Measurements from ENCODE around the gene SPOCD1.

DNA sequence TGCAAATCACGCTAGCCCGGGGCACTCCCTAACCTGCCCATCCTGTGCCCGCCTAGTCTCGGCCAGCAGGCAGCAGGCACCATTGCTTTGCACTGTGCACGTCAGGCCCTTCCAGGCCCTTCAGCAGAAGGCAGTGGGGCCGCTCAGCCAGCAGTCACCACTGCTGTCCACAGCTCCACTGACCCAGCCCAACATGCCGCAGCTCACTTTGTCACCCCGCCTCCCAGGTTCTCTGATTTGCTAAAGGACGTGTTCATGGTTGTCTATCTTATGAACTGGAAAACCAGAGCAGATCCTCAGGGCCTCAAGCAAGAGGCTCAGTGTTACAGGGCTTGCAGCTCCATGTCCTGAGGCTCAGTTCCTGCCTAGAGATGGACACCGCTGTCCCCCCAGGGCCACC lies 14.2 kb upstream of the SPOCD1 start:
- TF ChIP-seq POLR2AphosphoS5 (IDR thresholded peaks at IDR 0.05) = no peak
- TF ChIP-seq, protein P1, sequence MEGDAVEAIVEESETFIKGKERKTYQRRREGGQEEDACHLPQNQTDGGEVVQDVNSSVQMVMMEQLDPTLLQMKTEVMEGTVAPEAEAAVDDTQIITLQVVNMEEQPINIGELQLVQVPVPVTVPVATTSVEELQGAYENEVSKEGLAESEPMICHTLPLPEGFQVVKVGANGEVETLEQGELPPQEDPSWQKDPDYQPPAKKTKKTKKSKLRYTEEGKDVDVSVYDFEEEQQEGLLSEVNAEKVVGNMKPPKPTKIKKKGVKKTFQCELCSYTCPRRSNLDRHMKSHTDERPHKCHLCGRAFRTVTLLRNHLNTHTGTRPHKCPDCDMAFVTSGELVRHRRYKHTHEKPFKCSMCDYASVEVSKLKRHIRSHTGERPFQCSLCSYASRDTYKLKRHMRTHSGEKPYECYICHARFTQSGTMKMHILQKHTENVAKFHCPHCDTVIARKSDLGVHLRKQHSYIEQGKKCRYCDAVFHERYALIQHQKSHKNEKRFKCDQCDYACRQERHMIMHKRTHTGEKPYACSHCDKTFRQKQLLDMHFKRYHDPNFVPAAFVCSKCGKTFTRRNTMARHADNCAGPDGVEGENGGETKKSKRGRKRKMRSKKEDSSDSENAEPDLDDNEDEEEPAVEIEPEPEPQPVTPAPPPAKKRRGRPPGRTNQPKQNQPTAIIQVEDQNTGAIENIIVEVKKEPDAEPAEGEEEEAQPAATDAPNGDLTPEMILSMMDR (IDR thresholded peaks at IDR 0.05 in 8 of 11, conservative IDR thresholded peaks at IDR 0.05 in 3 of 11) = no peak
- TF ChIP-seq POLR2A (IDR thresholded peaks at IDR 0.05) = no peak

Measured in spleen (tissue), 7 donors.